LNCaP clone FGC (cell line): ENCODE measurements around the gene TXNDC17.

Experiments
- DNase-seq: peaks from one replicate; pipeline ENCODE4 v3.0.0-alpha.2; 2011; ENCODE audit warnings: low read depth
- H3K4me3 ChIP-seq: 2 replicates; pipeline ENCODE4 v1.5.1; 2011; ENCODE audit warnings: mild to moderate bottlenecking, low read depth, low read length, control low read depth
- CTCF ChIP-seq: IDR thresholded peaks from 2 replicates; pipeline ENCODE4 v1.5.1; 2012; ENCODE audit warnings: mild to moderate bottlenecking; ENCODE audit not compliant: control insufficient read depth, insufficient read depth; ENCODE audit errors: extremely low read depth

Gene TXNDC17

DNA sequence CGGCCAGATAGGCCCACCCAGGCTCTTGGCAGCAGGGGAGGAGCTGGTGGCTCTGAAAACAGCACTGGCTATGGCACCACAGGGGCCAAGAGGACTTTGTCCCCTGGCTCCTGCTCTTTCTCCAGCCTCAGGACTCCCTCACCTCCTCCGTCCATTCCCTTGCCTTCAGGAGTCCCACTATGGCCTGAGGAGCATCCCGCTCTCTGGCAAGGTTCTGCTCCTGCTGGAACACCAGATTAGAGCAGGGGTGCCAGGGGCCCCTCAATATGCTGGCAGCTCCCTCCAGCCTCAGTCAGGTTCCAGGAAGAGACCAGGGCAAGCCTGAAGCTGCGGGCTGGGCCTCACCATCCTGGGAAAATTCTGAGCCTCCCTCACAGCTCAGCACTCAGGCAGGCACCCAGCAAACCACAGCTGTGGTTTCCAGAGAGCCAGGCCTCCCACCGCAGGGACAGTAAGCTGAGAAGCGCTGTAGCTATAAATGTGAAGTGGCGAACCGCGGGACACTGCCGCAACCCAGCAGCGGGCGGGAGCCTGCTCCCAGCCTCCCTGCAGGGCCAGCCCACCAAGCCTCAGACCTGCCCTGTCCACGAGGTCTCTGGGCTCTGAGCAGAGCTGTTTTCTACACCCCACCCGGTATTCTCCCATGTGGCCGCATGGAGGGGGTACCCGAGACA lies 36.4 kb downstream of the TXNDC17 start:
- DNase-seq, result no peak
- TF ChIP-seq CTCF, result no peak
- H3K4me3 ChIP-seq, result no peak overlapping the region

- no peak for DNase-seq
- no peak overlapping the region for H3K4me3 ChIP-seq
- no peak for TF ChIP-seq CTCF
These were observed 37.1 kb downstream of the TXNDC17 start for GRCh38 chr17:6677946-6678345.

DNA sequence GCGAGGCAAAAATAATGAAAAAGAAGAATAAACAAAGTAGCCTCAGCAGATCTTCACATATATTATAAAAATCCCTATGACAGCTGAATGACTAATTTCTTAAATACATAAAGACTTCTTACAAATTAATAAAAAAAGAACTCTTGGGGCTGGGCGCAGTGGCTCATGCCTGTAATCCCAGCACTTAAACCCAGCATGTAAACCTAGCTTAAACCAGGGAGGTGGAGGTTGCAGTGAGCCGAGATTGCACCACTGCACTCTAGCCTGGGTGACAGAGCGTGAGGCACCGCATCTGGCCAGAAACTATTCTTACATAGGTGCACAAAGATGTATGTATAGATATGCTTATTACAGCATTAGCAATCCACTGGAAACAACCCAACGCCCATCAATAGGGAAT lies 38.4 kb downstream of the TXNDC17 start:
- TF ChIP-seq CTCF, result no peak
- no peak overlapping the region for H3K4me3 ChIP-seq
- DNase-seq, result no peak

DNA sequence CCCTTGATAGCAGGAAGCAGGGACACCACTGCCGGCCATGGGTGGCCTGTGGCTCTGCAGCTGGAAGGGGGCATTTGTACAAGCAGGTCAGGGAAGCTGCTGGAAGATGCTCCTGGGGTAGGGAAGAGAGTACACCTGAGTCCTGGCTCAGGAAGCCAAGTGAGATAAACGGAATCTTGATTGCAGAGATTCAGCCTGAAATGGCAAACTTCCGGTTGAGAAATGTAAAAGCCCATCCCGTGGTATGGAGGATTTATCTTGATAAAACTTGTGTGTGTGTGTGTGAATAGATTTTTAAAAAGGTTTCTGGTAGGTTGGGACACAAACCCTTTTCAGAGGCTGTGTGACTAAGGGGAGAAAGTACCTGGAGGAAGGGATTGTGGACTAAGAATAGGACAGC lies 40.3 kb downstream of the TXNDC17 start:
- no peak for TF ChIP-seq CTCF
- no peak for DNase-seq
- no peak overlapping the region for H3K4me3 ChIP-seq

- DNase-seq, result no peak
- no peak for TF ChIP-seq CTCF
- H3K4me3 ChIP-seq, result no peak overlapping the region
These were observed 40.8 kb downstream of the TXNDC17 start for GRCh38 chr17:6681671-6682070.

DNA sequence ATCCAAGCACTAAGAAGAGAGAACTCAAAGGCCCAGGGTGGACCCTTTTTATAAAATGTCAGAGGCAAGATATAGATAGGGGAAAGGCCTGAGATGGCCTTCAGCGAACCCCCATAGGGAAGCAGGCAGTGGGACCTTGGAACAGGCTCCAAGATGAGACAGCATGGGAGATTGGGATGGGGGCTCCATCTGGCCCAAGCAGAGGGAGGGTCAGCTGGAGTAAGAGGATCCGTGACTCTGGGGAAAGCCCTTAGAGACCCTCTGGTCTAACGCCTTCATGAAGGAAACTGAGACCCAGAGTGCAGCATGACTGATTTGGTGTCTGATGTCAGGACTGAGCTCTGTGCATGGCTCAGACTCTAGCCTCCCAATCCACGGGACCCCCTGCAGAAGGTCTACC lies 41.5 kb downstream of the TXNDC17 start:
- no peak for DNase-seq
- TF ChIP-seq CTCF, result no peak
- H3K4me3 ChIP-seq, result no peak overlapping the region

DNA sequence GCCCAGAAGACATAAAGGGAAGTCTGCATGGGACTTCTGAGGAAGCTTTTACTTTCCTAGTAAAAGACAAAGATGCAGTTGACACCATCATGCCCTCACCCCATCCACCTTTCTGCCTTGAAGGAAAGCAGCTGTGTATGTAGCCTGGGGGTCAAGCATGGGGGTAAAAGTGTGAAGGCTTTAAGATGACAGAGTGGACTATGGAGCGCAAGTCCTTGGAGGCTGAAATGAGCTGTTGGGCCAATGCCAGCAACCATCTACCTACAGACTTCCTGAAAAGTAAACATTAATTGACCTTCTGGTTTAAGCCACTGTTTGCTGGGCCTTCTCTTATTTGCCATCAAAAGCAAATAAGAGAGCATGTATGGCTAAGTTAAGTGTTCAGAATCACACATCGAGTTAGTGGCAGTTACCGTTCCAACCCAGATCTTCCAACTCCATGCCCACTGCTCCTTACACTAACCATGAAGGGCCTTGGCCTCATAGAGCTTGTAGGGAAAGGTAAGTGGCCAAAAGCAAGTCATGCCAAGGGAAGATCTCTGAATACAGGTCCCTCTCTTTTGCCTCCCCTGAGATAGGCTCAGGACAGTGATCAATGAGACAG lies 42.3 kb downstream of the TXNDC17 start:
- no peak for TF ChIP-seq CTCF
- peak; percentile 74 for DNase-seq
- no peak overlapping the region for H3K4me3 ChIP-seq
